GM10847 (cell line): ENCODE results near the gene EDNRA.

ENCODE experiments used
- POLR2A ChIP-seq: IDR thresholded peaks from 2 replicates; pipeline ENCODE4 v1.6.1; 2011; ENCODE audit not compliant: insufficient read length; ENCODE audit errors: extremely low read depth

The EDNRA gene

GRCh38 chr4:147491086-147491485 is 10.2 kb downstream of the EDNRA start:
- TF ChIP-seq POLR2A: no peak

GRCh38 chr4:147492306-147492705 is 11.4 kb downstream of the EDNRA start:
- TF ChIP-seq POLR2A: no peak

- TF ChIP-seq POLR2A: no peak
Observed at GRCh38 chr4:147492761-147493160, 11.9 kb downstream of the EDNRA start.

- TF ChIP-seq POLR2A: no peak
Observed at GRCh38 chr4:147493307-147493706, 12.4 kb downstream of the EDNRA start.

- no peak for TF ChIP-seq POLR2A
Observed at GRCh38 chr4:147494301-147494700, 13.4 kb downstream of the EDNRA start.

GRCh38 chr4:147496500-147496899 is 15.6 kb downstream of the EDNRA start:
- TF ChIP-seq POLR2A: no peak

GRCh38 chr4:147498031-147498660 is 17.2 kb downstream of the EDNRA start:
- no peak for TF ChIP-seq POLR2A

GRCh38 chr4:147508346-147508745 is 27.4 kb downstream of the EDNRA start:
- TF ChIP-seq POLR2A: no peak

- no peak for TF ChIP-seq POLR2A
Observed at GRCh38 chr4:147509386-147509785, 28.5 kb downstream of the EDNRA start.

- no peak for TF ChIP-seq POLR2A
Observed at GRCh38 chr4:147510962-147511668, 30.2 kb downstream of the EDNRA start.

GRCh38 chr4:147513091-147513490 is 32.2 kb downstream of the EDNRA start:
- no peak for TF ChIP-seq POLR2A

- TF ChIP-seq POLR2A: no peak
Observed at GRCh38 chr4:147513952-147514351, 33.1 kb downstream of the EDNRA start.

- no peak for TF ChIP-seq POLR2A
Observed at GRCh38 chr4:147515220-147515936, 34.5 kb downstream of the EDNRA start.

- TF ChIP-seq POLR2A: no peak
Observed at GRCh38 chr4:147516133-147516532, 35.2 kb downstream of the EDNRA start.

GRCh38 chr4:147518086-147518485 is 37.2 kb downstream of the EDNRA start:
- TF ChIP-seq POLR2A: no peak
